Activated CD4-positive, alpha-beta T cell treated with anti-CD3 and anti-CD28 coated beads for 24 hours (primary cell): Measurements from ENCODE around the gene ZNF609.

ENCODE experiments used
- DNase-seq, 2 donors: peaks; one replicate each; pipeline ENCODE4 v3.0.0-alpha.2; 2020; ENCODE audit warnings: low read depth in 2 of 2

Gene ZNF609

GRCh38 chr15:64694816-64695215, 234.4 kb downstream of the ZNF609 start:
- DNase-seq: no peak

- DNase-seq: no peak
Observed at GRCh38 chr15:64695561-64695992, 235.2 kb downstream of the ZNF609 start.

- no peak for DNase-seq
Observed at GRCh38 chr15:64696481-64696880, 236.1 kb downstream of the ZNF609 start.

- DNase-seq: peak in 1 of 2 donors; percentile 6
Observed at GRCh38 chr15:64697911-64698369, 237.6 kb downstream of the ZNF609 start.

- no peak for DNase-seq
Observed at GRCh38 chr15:64698823-64699222, 238.4 kb downstream of the ZNF609 start.

GRCh38 chr15:64699751-64700388, 239.5 kb downstream of the ZNF609 start:
- DNase-seq: no peak

GRCh38 chr15:64701051-64701450, 240.7 kb downstream of the ZNF609 start:
- no peak for DNase-seq

- no peak for DNase-seq
Observed at GRCh38 chr15:64701482-64702184, 241.3 kb downstream of the ZNF609 start.

GRCh38 chr15:64702816-64703631, 242.6 kb downstream of the ZNF609 start:
- peak; percentile 95 to 96 for DNase-seq

- DNase-seq: no peak
Observed at GRCh38 chr15:64703632-64703959, 243.2 kb downstream of the ZNF609 start.

- no peak for DNase-seq
Observed at GRCh38 chr15:64705006-64705405, 244.6 kb downstream of the ZNF609 start.

- no peak for DNase-seq
Observed at GRCh38 chr15:64706011-64706911, 245.9 kb downstream of the ZNF609 start.

GRCh38 chr15:64710676-64711428, 250.5 kb downstream of the ZNF609 start:
- DNase-seq: no peak

- DNase-seq: no peak
Observed at GRCh38 chr15:64712353-64712752, 252.0 kb downstream of the ZNF609 start.

GRCh38 chr15:64713592-64713991, 253.2 kb downstream of the ZNF609 start:
- DNase-seq: no peak

- no peak for DNase-seq
Observed at GRCh38 chr15:64716452-64716851, 256.1 kb downstream of the ZNF609 start.

- no peak for DNase-seq
Observed at GRCh38 chr15:64717130-64717529, 256.8 kb downstream of the ZNF609 start.

GRCh38 chr15:64717735-64718495, 257.5 kb downstream of the ZNF609 start:
- no peak for DNase-seq

GRCh38 chr15:64720188-64720587, 259.8 kb downstream of the ZNF609 start:
- DNase-seq: no peak

- no peak for DNase-seq
Observed at GRCh38 chr15:64730151-64730550, 269.8 kb downstream of the ZNF609 start.
